ENCODE measurements around the gene TMPRSS6. TPM values are rescaled to one million over a fixed set of nuclear protein-coding genes. Genes with fewer than 3 reads are reported as not detected.

Gene TMPRSS6
- total RNA-seq, 1 experiment from 2014 or later: not detected

DNA sequence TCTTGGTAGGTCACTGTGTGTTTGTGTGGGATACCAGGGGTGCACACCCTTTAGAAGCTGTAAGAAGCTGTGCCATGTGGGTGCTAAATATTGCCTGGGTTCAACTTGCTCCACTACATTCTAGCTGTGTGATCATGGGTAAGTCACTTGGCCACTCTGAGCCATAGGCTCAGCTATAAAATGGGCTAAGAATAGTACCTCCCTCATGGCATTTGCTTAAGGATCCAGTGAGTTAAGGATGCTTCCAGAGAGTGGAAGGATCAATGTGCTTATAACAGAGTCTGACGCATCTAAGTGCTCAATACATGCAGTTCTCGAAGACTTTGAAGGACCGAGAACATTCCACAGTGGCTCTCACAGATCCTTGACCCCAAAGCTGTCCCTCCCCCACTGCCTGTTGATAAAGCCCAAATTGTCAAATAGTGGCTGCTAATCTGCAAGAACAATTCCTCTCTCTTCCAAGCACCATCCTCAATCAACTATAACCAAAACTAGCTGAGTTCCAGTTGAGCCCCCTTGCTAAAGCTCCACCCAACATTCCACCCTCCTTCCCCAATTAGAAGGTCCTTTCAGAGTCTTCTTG is 13.2 kb upstream of the TMPRSS6 start:
- Mint-ChIP-seq H3K4me1 (ENCODE audit: low read depth, unreplicated experiment) (no peaks in the 10 kb centered on the region), H3K4me3 (ENCODE audit: low read depth, unreplicated experiment) (no peak overlapping the region), H3K27me3 (ENCODE audit: unreplicated experiment) (peaks cover 64% of the 10 kb centered on the region), H3K9me3 (ENCODE audit: low read depth, unreplicated experiment) (no peaks in the 10 kb centered on the region), H3K27ac (ENCODE audit: unreplicated experiment) (no peak overlapping the region), H3K36me3 (ENCODE audit: insufficient read depth, unreplicated experiment) (no peaks in the 10 kb centered on the region)
- TF ChIP-seq, protein P1, sequence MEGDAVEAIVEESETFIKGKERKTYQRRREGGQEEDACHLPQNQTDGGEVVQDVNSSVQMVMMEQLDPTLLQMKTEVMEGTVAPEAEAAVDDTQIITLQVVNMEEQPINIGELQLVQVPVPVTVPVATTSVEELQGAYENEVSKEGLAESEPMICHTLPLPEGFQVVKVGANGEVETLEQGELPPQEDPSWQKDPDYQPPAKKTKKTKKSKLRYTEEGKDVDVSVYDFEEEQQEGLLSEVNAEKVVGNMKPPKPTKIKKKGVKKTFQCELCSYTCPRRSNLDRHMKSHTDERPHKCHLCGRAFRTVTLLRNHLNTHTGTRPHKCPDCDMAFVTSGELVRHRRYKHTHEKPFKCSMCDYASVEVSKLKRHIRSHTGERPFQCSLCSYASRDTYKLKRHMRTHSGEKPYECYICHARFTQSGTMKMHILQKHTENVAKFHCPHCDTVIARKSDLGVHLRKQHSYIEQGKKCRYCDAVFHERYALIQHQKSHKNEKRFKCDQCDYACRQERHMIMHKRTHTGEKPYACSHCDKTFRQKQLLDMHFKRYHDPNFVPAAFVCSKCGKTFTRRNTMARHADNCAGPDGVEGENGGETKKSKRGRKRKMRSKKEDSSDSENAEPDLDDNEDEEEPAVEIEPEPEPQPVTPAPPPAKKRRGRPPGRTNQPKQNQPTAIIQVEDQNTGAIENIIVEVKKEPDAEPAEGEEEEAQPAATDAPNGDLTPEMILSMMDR (IDR thresholded peaks at IDR 0.05; ENCODE audit: unreplicated experiment): no peak
- no peak for DNase-seq
- CTCF ChIA-PET: interaction anchor here (0.5 to 1.1 kb wide), 3 partner anchors 13 to 65 kb away, joined by 3 to 4 read pairs (median 4); no protein-coding TSS in a partner anchor
- BruUV-seq (replicated peaks): no TSS peak
- intact Hi-C loops (cut with micrococcal nuclease; ENCODE audit: unreplicated experiment): no loop called here

DNA sequence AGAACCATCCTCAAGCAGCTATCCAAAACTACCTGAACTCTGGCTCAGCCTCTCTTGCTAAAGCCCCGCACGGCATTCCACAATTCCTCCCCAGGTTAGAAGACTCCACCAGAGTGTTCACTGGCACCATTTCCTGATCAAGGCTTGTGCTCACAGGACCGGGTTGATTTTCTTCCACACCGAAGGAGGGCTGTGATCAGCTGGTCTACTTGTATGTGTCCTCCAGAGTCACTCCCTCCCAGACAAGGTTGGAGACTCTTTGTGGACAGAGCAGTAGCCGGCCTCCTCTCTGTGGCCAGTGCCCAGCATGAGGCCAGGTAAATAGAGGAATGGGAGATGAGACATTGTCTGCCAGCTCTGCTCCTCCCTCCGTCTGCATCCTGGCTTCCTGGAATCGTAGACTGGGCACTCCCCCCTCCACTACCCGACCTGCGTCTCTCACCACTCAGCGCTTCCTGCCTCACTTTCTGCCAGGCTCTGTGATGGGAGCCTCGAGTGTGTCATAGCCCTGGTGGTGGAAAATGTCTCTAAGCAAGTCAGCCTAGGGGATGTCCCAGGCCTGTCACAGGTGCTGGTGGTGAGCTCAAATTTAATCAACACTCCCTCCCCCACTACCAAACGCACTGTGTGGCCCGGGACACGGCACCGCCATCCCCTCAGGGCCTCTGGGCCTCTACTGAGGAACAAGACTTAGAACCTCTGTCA is 12.5 kb upstream of the TMPRSS6 start:
- no peak for DNase-seq
- no peaks in the 10 kb centered on the region for H3K4me1 Mint-ChIP-seq (ENCODE audit: low read depth, unreplicated experiment)
- TF ChIP-seq, protein P1 (IDR thresholded peaks at IDR 0.05; ENCODE audit: unreplicated experiment): no peak
- CTCF ChIA-PET: interaction anchor here (0.5 to 1.1 kb wide), 3 partner anchors 12 to 33 kb away, joined by 3 to 4 read pairs (median 4); no protein-coding TSS in a partner anchor
- intact Hi-C loops (cut with micrococcal nuclease; ENCODE audit: unreplicated experiment): no loop called here
- no peak overlapping the region for H3K4me3 Mint-ChIP-seq (ENCODE audit: low read depth, unreplicated experiment)
- peaks cover 64% of the 10 kb centered on the region for H3K27me3 Mint-ChIP-seq (ENCODE audit: unreplicated experiment)
- BruUV-seq (replicated peaks): no TSS peak
- H3K36me3 Mint-ChIP-seq (ENCODE audit: insufficient read depth, unreplicated experiment): no peaks in the 10 kb centered on the region
- H3K9me3 Mint-ChIP-seq (ENCODE audit: low read depth, unreplicated experiment): no peaks in the 10 kb centered on the region
- H3K27ac Mint-ChIP-seq (ENCODE audit: unreplicated experiment): no peak overlapping the region

DNA sequence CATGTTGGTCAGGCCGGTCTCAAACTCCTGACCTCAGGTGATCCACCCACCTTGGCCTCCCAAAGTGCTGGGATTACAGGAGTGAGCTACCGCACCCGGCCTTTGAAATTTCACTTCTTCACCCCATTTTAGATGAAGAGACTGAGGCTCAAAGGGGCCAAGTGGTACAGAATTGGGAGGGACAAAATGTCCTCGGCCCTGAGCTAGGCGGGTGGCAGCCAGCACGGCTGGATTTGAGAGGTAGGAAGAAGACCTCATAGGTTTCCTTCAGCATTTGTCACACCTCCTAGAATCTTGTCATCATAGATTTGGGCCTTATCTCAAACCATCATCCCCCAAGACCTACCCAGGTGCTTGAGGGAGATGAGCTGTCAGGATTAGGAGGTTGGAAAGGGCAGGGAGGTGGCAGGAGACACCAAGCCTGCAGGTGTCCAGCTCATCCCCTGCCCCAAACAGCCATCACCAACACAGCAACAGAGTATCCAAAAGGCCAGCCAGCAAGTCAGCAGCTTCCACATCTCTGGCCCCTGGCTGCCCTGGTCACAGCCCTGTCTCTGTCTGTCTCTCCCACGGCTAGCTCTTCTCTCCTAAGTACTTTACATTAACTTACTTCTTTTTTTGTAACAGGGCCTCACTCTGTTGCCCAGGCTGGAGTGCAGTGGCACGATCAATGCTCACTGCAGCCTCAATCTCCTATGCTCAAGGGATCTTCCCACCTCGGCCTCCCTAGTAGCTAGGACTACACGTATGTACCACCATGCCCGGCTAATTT is 11.2 kb upstream of the TMPRSS6 start:
- BruUV-seq (replicated peaks): no TSS peak
- TF ChIP-seq, protein P1 (IDR thresholded peaks at IDR 0.05; ENCODE audit: unreplicated experiment): no peak
- H3K27me3 Mint-ChIP-seq (ENCODE audit: unreplicated experiment): peaks cover 70% of the 10 kb centered on the region

GRCh38 chr22:37119872-37120271 is 10.4 kb upstream of the TMPRSS6 start:
- Mint-ChIP-seq H3K36me3 (ENCODE audit: insufficient read depth, unreplicated experiment) (no peaks in the 10 kb centered on the region), H3K4me1 (ENCODE audit: low read depth, unreplicated experiment) (no peaks in the 10 kb centered on the region), H3K27ac (ENCODE audit: unreplicated experiment) (no peak overlapping the region), H3K9me3 (ENCODE audit: low read depth, unreplicated experiment) (no peaks in the 10 kb centered on the region), H3K4me3 (ENCODE audit: low read depth, unreplicated experiment) (no peak overlapping the region), H3K27me3 (ENCODE audit: unreplicated experiment) (peaks cover 73% of the 10 kb centered on the region)
- DNase-seq: no peak
- CTCF ChIA-PET: interaction anchor here (0.6 to 0.7 kb wide), 2 partner anchors 54 to 605 kb away, joined by 3 read pairs; no protein-coding TSS in a partner anchor
- no TSS peak for BruUV-seq (replicated peaks)
- TF ChIP-seq, protein P1 (IDR thresholded peaks at IDR 0.05; ENCODE audit: unreplicated experiment): no peak
- intact Hi-C loops (cut with micrococcal nuclease; ENCODE audit: unreplicated experiment): no loop called here

More for the DNA sequence above, 11.2 kb upstream of the TMPRSS6 start:
- no peaks in the 10 kb centered on the region for H3K9me3 Mint-ChIP-seq (ENCODE audit: low read depth, unreplicated experiment)
- H3K4me1 Mint-ChIP-seq (ENCODE audit: low read depth, unreplicated experiment): no peaks in the 10 kb centered on the region
- H3K36me3 Mint-ChIP-seq (ENCODE audit: insufficient read depth, unreplicated experiment): no peaks in the 10 kb centered on the region
- no peak overlapping the region for H3K4me3 Mint-ChIP-seq (ENCODE audit: low read depth, unreplicated experiment)
- CTCF ChIA-PET: interaction anchor here (0.6 kb wide), 1 partner anchor 13 kb away, joined by 4 read pairs; no protein-coding TSS in a partner anchor
- intact Hi-C loops (cut with micrococcal nuclease; ENCODE audit: unreplicated experiment): no loop called here
- no peak overlapping the region for H3K27ac Mint-ChIP-seq (ENCODE audit: unreplicated experiment)
- no peak for DNase-seq

Measured in Calu3 (cell line).